Middle frontal gyrus (tissue), 1 donor: ENCODE measurements around the gene PITX2.

Source experiments
- DNase-seq: peaks from one replicate; pipeline ENCODE4 v3.0.0-alpha.2; 2015; ENCODE audit warnings: low spot score; ENCODE audit errors: extremely low spot score

Gene PITX2

GRCh38 chr4:110622841-110623717 lies at the start of gene PITX2:
Gene PITX2, minus strand, starts transcription at chr4:110623077. Its CDS starts 617 bp downstream, at chr4:110622460.
- DNase-seq = no peak

- no peak for DNase-seq
Observed at GRCh38 chr4:110671679-110672078, 48.8 kb upstream of the PITX2 start.

DNA sequence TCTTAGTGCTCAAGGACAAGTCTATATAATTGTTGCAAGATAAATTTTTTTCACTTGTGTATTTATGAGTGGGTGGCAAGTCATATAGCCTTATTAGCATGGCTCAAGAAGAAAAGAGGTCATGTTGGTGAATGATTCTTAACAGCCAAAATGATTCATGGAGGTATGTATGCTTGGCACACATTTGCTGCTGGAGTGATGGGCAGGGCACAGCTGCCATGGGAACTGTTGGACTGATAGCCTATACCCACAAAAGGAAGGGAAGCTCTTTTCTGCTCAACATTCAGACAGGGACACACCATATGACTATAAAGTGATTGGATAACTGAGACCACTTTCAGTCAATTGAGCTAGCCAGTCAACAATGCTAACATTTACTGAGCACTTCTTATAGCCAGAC lies 46.8 kb upstream of the PITX2 start:
- no peak for DNase-seq

GRCh38 chr4:110668463-110669235 lies 45.8 kb upstream of the PITX2 start:
- DNase-seq = no peak

- no peak for DNase-seq
Observed at GRCh38 chr4:110667670-110668069, 44.8 kb upstream of the PITX2 start.

DNA sequence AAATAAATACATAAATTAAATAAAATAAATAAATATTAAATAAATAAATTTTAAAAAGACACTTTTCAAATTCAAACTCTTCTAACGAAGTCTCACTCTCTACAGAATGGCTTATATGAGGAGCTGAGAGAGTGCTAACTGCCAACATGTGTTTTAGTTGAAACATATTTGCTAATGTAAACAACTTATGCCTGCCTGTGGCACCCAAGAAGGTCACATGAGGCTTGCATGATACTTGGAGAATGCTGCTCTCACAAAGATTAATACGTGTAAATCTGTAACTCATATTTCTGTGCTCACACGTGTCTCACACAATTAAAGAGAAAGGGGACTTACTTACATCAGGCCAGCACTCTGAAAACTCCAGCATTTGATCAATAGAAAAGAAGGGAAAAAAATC lies 43.2 kb upstream of the PITX2 start:
- DNase-seq = no peak

DNA sequence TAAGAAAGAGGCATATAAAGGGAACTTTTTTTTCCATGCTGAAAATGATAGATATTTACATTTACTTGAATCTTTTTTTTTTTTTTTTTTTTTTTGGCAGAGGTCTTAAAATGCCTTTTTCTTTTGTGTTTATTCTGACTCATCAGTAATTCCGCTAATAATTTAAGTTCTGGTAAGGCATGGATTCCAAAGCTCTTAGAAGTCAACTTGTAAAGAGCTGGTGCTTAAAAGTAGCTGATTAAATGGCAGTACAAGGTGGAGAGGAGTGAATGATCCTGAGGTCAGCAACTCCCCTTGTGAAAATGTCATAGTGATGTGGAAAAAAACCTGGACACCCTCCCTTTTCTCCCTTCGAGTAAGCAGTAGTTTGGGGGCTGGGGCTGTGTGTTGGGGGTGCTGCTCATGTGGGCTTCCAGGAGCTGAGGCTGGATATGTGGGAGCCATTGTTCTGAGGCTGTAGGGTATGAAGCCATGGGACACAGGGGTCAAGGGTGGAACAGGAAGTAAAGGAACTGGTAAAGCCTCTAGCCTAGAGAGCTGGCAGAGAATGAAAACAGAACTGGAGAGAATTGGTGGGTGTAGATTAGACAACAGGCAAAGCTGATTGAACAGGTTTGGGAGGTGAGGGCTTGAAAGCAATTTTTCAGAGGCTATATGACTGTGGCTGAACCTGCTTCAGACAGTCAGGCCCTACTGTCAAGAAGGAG lies 41.0 kb upstream of the PITX2 start:
- no peak for DNase-seq

- DNase-seq = no peak
Observed at GRCh38 chr4:110663206-110663605, 40.3 kb upstream of the PITX2 start.

GRCh38 chr4:110660755-110661154 lies 37.9 kb upstream of the PITX2 start:
- no peak for DNase-seq

GRCh38 chr4:110654254-110654635 lies 31.4 kb upstream of the PITX2 start:
- no peak for DNase-seq

DNA sequence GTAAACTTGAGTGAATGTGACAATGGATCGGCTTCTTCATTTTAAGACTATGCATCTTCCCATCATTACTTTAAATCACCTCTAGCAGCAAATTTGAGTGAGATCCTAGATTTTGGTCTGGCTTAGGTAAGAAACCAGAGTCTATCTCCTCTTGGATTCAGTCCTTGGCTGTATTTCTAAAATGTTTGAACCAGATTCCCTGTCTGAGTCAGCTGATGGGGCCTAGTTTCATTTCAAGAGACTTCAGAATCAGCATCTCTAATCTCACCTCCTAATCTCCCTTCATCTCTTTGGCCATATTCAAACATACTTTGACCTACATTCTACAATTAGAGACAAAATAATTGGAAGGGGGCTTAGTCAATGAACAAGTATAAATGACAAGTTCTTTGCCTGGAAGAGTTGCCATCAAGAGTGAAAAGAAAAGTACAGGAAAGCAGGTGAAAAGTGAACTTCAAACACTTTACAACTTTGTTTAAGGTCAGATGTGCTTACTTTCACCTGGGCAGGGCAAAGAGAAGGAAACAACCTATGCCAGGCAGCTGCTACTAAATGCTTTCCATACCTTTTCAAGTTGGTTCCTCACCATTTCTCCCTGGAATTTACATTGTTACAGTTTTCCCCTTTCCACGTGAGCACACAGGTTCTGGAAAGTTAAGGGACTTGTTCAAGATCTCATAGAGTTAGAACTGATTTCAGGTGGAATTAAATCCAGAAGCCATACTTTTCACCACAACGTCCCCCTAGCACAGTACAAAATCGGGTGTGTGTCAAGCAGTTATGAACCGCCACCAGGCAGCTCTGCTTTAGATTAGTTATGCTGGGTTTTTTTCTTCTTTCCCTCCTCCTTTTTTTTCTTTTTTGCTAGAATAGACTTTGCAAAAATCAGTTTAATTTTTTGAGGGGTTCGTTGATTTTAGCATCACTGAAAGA lies 30.7 kb upstream of the PITX2 start:
- no peak for DNase-seq

GRCh38 chr4:110644008-110644407 lies 21.1 kb upstream of the PITX2 start:
- no peak for DNase-seq

GRCh38 chr4:110643096-110643495 lies 20.2 kb upstream of the PITX2 start:
- no peak for DNase-seq

DNA sequence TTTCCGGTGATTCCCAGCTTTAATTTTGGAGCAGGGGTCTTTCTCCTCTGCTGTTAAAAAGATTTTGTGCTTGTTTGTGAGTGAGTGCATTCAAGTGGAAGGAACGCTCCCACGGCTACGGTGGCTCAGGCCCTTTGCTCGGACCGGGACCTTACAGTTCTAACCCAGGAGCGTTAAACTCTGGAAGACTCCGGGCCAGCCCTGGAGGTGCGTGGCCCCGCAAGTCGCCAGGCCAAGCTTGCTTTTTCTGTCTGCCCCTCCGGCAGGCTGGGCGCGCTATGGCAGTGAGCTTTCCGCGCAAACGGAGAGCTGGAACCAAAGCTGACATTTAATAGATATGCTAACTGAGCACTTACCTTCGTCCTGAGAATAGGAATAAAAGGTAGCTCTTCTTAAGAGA lies 18.3 kb upstream of the PITX2 start:
- no peak for DNase-seq

GRCh38 chr4:110640576-110640975 lies 17.7 kb upstream of the PITX2 start:
- no peak for DNase-seq

- no peak for DNase-seq
Observed at GRCh38 chr4:110639207-110640090, 16.6 kb upstream of the PITX2 start.

- DNase-seq = no peak
Observed at GRCh38 chr4:110638089-110638746, 15.3 kb upstream of the PITX2 start.

DNA sequence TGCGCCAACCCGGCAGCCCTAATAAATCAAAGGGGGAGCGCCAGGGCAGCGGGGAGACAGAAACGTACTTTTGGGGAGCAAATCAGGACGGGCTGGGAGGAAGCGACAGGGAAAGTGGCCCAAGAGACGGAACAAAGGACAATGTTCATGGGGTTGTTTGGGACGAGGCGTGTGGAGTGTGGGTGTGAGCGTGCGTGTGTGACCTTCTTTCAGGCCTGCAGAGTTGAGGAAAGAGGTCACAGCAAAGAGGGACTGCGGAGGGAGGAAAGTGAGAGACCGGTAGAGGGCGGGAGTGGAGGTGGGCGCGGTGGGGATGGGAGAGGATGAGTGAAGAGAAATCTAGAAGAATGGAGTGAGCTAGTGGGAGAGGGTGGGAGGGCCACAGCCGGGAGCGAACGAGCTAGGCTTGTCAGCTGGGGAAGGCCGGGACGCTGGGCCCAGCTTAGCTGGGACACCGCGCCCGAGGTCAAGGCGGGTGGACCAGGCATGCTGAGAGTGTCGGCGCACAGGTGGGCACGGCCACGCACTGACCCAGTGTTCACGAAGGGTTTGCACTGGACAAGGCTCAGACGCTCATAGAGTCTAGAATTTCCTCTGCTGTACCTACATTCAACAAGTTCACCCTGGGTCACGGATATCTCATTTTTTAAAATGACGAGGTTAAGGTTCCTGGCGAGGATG lies 14.7 kb upstream of the PITX2 start:
- no peak for DNase-seq
